ENCODE results near the gene BMF. TPM values are rescaled to one million over a fixed set of nuclear protein-coding genes. Genes with fewer than 3 reads are reported as not detected.

BMF gene
- total RNA-seq, 1 donor from 2014 or later, result 16.9 TPM

GRCh38 chr15:40050788-40051470, 57.8 kb downstream of the BMF start:
- peak; percentile 59 for DNase-seq (ENCODE audit: low spot score)

- no peak for DNase-seq (ENCODE audit: low spot score)
Measured at GRCh38 chr15:40048926-40049475, 59.7 kb downstream of the BMF start.

GRCh38 chr15:40048211-40048792, 60.4 kb downstream of the BMF start:
- no peak for DNase-seq (ENCODE audit: low spot score)

GRCh38 chr15:40047415-40048210, 61.1 kb downstream of the BMF start:
- DNase-seq (ENCODE audit: low spot score), result peak; percentile 46

- no peak for DNase-seq (ENCODE audit: low spot score)
Measured at GRCh38 chr15:40046721-40047414, 61.8 kb downstream of the BMF start.

- DNase-seq (ENCODE audit: low spot score), result no peak
Measured at GRCh38 chr15:40045572-40046217, 63.0 kb downstream of the BMF start.

- DNase-seq (ENCODE audit: low spot score), result peak; percentile 91
Measured at GRCh38 chr15:40044717-40045571, 63.7 kb downstream of the BMF start.

- no peak for DNase-seq (ENCODE audit: low spot score)
Measured at GRCh38 chr15:40043927-40044716, 64.6 kb downstream of the BMF start.

GRCh38 chr15:40042791-40043320, 65.8 kb downstream of the BMF start:
- no peak for DNase-seq (ENCODE audit: low spot score)

- no peak for DNase-seq (ENCODE audit: low spot score)
Measured at GRCh38 chr15:40040770-40041169, 67.9 kb downstream of the BMF start.

- DNase-seq (ENCODE audit: low spot score), result no peak
Measured at GRCh38 chr15:40040293-40040635, 68.4 kb downstream of the BMF start.

GRCh38 chr15:40038638-40039543, 69.8 kb downstream of the BMF start, which contains the start of gene SRP14:
Gene SRP14 (minus strand): TSS chr15:40039181. CDS start chr15:40039116, 65 bp downstream.
- DNase-seq (ENCODE audit: low spot score), result peak; percentile 97

- DNase-seq (ENCODE audit: low spot score), result no peak
Measured at GRCh38 chr15:40038275-40038637, 70.4 kb downstream of the BMF start.

Other genes starting within 250 kb of the BMF start
- 32.3 TPM for gene GPR176, start 188.6 kb downstream of the BMF start, total RNA-seq (ENCODE audit: insufficient read depth, low replicate concordance)
- 47.4 TPM for gene EIF2AK4, start 174.8 kb downstream of the BMF start, total RNA-seq (ENCODE audit: insufficient read depth, low replicate concordance)
- gene SRP14, start 69.7 kb downstream of the BMF start, total RNA-seq (ENCODE audit: insufficient read depth, low replicate concordance), result 153 TPM
- gene BUB1B, start 52.2 kb upstream of the BMF start, total RNA-seq (ENCODE audit: insufficient read depth, low replicate concordance), result 1.7 TPM
- 9.4 TPM for gene PAK6, start 130.2 kb upstream of the BMF start, total RNA-seq (ENCODE audit: insufficient read depth, low replicate concordance)
- not detected for gene ANKRD63, start 174.2 kb upstream of the BMF start, total RNA-seq (ENCODE audit: insufficient read depth, low replicate concordance)
- gene PLCB2, start 199.1 kb upstream of the BMF start, total RNA-seq (ENCODE audit: insufficient read depth, low replicate concordance), result 6.3 TPM
- gene INAFM2, start 214.8 kb upstream of the BMF start, total RNA-seq (ENCODE audit: insufficient read depth, low replicate concordance), result 26.7 TPM
- gene CCDC9B, start 232.1 kb upstream of the BMF start, total RNA-seq (ENCODE audit: insufficient read depth, low replicate concordance), result 13.0 TPM
- not detected for gene PHGR1, start 242.2 kb upstream of the BMF start, total RNA-seq (ENCODE audit: insufficient read depth, low replicate concordance)
- gene DISP2, start 249.3 kb upstream of the BMF start, total RNA-seq (ENCODE audit: insufficient read depth, low replicate concordance), result 1.2 TPM

All from umbilical cord (tissue), 2 donors.